Adrenal gland (tissue), 5 donors: Measurements from ENCODE around the gene LETMD1.

Experiments used
- POLR2A ChIP-seq, 2 donors: fragments of 450-650 bp; IDR thresholded peaks; one replicate each; pipeline ENCODE4 v1.6.1; 2017; ENCODE audit warnings: antibody characterized with exemption in 2 of 2, mild to moderate bottlenecking in 2 of 2, moderate library complexity in 1 of 2
- TF ChIP-seq, protein P1 (sequence below), 6 experiments: fragments of 450-650 bp in 4 of 6; fragments of 200-600 bp in 2 of 6; sonication (generic) in 1 of 6; IDR thresholded peaks; 1 replicate in 5 of 6; 2 replicates in 1 of 6; pipeline versions ENCODE4 v1.5.1 to v1.8.0; 2016 to 2021; ENCODE audit warnings: antibody characterized with exemption in 6 of 6, mild to moderate bottlenecking in 2 of 6, moderate library complexity in 1 of 6
- donor health status: DM: no; HTN: no; CAD: no.

DNA sequence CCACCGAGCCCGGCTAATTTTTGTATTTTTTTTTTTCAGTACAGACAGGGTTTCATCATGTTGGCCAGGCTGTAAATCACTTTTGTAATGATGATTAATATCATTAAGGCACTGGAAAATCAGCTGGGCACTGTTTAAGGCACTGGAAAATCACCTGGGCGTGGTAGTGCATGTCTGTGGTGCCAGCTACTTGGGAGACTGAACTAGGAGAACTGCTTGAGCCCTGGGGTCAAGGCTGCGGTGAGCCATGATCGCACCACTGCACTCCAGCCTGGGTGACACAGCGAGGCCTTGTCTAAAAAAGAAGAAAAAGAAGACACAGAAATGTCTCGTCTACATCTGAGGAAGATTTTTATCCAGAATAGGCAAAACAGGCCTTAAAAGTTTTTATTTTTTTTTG, 34.7 kb upstream of the LETMD1 start:
- TF ChIP-seq POLR2A (IDR thresholded peaks at IDR 0.05) = no peak
- TF ChIP-seq, protein P1, sequence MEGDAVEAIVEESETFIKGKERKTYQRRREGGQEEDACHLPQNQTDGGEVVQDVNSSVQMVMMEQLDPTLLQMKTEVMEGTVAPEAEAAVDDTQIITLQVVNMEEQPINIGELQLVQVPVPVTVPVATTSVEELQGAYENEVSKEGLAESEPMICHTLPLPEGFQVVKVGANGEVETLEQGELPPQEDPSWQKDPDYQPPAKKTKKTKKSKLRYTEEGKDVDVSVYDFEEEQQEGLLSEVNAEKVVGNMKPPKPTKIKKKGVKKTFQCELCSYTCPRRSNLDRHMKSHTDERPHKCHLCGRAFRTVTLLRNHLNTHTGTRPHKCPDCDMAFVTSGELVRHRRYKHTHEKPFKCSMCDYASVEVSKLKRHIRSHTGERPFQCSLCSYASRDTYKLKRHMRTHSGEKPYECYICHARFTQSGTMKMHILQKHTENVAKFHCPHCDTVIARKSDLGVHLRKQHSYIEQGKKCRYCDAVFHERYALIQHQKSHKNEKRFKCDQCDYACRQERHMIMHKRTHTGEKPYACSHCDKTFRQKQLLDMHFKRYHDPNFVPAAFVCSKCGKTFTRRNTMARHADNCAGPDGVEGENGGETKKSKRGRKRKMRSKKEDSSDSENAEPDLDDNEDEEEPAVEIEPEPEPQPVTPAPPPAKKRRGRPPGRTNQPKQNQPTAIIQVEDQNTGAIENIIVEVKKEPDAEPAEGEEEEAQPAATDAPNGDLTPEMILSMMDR (IDR thresholded peaks at IDR 0.05) = no peak
